ENCODE measurements around the gene GSTT2B.
"Not testable (repeated sequence)": the region's sequence is repeated elsewhere in the genome, so short reads cannot be mapped to it uniquely, and the experiment has no call there.

The GSTT2B gene

GRCh38 chr22:23961084-23961771 is at the start of gene GSTT2B:
GSTT2B (minus strand) TSS chr22:23961195; CDS start chr22:23961131, 64 bp downstream.
- not testable (repeated sequence) for DNase-seq

GRCh38 chr22:24010018-24010391 is 49.0 kb upstream of the GSTT2B start:
- DNase-seq: no peak

- DNase-seq: no peak
These were observed 48.4 kb upstream of the GSTT2B start for GRCh38 chr22:24009227-24010017.

GRCh38 chr22:24008381-24009226 is 47.6 kb upstream of the GSTT2B start:
- no peak for DNase-seq

GRCh38 chr22:24008022-24008283 is 47.0 kb upstream of the GSTT2B start:
- no peak for DNase-seq

GRCh38 chr22:24007253-24008021 is 46.4 kb upstream of the GSTT2B start:
- no peak for DNase-seq

GRCh38 chr22:24006914-24007214 is 45.9 kb upstream of the GSTT2B start:
- no peak for DNase-seq

GRCh38 chr22:24006207-24006913 is 45.4 kb upstream of the GSTT2B start:
- DNase-seq: no peak

- no peak for DNase-seq
These were observed 44.2 kb upstream of the GSTT2B start, which contains the start of gene GSTT4 for GRCh38 chr22:24005201-24005600. GSTT4 (minus strand) TSS chr22:24005453; CDS start chr22:24005356, 97 bp downstream.

GRCh38 chr22:24003887-24004286 is 42.9 kb upstream of the GSTT2B start:
- no peak for DNase-seq

GRCh38 chr22:24002851-24003250 is 41.9 kb upstream of the GSTT2B start:
- DNase-seq: no peak

GRCh38 chr22:24002272-24002671 is 41.3 kb upstream of the GSTT2B start:
- DNase-seq: no peak

GRCh38 chr22:24001314-24001713 is 40.3 kb upstream of the GSTT2B start:
- DNase-seq: no peak

GRCh38 chr22:23999779-24000178 is 38.8 kb upstream of the GSTT2B start:
- not testable (repeated sequence) for DNase-seq

GRCh38 chr22:23997092-23997491 is 36.1 kb upstream of the GSTT2B start:
- no peak for DNase-seq

- DNase-seq: not testable (repeated sequence)
These were observed 32.7 kb upstream of the GSTT2B start for GRCh38 chr22:23993581-23994177.

GRCh38 chr22:23993080-23993479 is 32.1 kb upstream of the GSTT2B start:
- not testable (repeated sequence) for DNase-seq

- not testable (repeated sequence) for DNase-seq
These were observed 28.7 kb upstream of the GSTT2B start for GRCh38 chr22:23989583-23990244.

- not testable (repeated sequence) for DNase-seq
These were observed 25.7 kb upstream of the GSTT2B start for GRCh38 chr22:23986538-23987178.

- DNase-seq: not testable (repeated sequence)
These were observed 25.1 kb upstream of the GSTT2B start for GRCh38 chr22:23986089-23986488.

- DNase-seq: peak; percentile 9
These were observed 23.4 kb upstream of the GSTT2B start for GRCh38 chr22:23984430-23984829.

Data from MV-4-11 (cell line).